ENCODE measurements around the gene CRELD2. TPM values are rescaled to one million over a fixed set of nuclear protein-coding genes. Genes with fewer than 3 reads are reported as not detected.
"Not testable (repeated sequence)": the region's sequence is repeated elsewhere in the genome, so short reads cannot be mapped to it uniquely, and the experiment has no call there.

Gene CRELD2
- total and polyA plus RNA-seq, 3 experiments from 2014 or later = 49.4 to 53.2 (median 50.7) TPM

- Mint-ChIP-seq H3K4me3 (no peak overlapping the region), H3K27ac (peak overlapping the region in 2 of 8 donors; percentile 48 to 63), H3K4me1 (peaks cover 9 to 13% (median 12%) of the 10 kb centered on the region in 3 donors), H3K9me3 (no peaks in the 10 kb centered on the region), H3K27me3 (no peaks in the 10 kb centered on the region), H3K36me3 (no peaks in the 10 kb centered on the region)
- ChIA-PET CTCF (interaction anchor here (1.6 kb wide), 1 partner anchor 11 kb away, joined by 3 read pairs; no protein-coding TSS in a partner anchor), POLR2A (interaction anchor here (0.5 to 2.4 kb wide), 2 partner anchors 17 to 93 kb away, joined by 3 to 8 read pairs; partner anchors contain the start of gene PIM3)
- no peaks in the 10 kb centered on the region for H3K27me3 ChIP-seq (ENCODE audit: insufficient read depth, low read length, poor library complexity, severe bottlenecking)
- no peaks in the 10 kb centered on the region for H3K36me3 ChIP-seq (ENCODE audit: insufficient read depth, low read length)
- no peaks in the 10 kb centered on the region for H3K9me3 ChIP-seq (ENCODE audit: low read length)
- no peak overlapping the region for H3K27ac ChIP-seq (ENCODE audit: low read depth, low read length)
- H3K4me3 ChIP-seq (ENCODE audit: low read length) = no peak overlapping the region
- H3K4me1 ChIP-seq (ENCODE audit: insufficient read depth, low read length) = peaks cover 16% of the 10 kb centered on the region
- no peak for DNase-seq
Measured at GRCh38 chr22:49943405-49943765, 25.0 kb downstream of the CRELD2 start.

- Mint-ChIP-seq H3K36me3 (no peaks in the 10 kb centered on the region), H3K4me1 (peaks cover 9 to 13% (median 12%) of the 10 kb centered on the region in 3 donors), H3K9me3 (no peaks in the 10 kb centered on the region), H3K27me3 (no peaks in the 10 kb centered on the region), H3K27ac (peak overlapping the region in 3 of 8 donors; percentile 48 to 63 (median 55)), H3K4me3 (no peak overlapping the region)
- Histone ChIP-seq H3K9me3 (ENCODE audit: low read length) (no peaks in the 10 kb centered on the region), H3K27me3 (ENCODE audit: insufficient read depth, low read length, poor library complexity, severe bottlenecking) (no peaks in the 10 kb centered on the region), H3K27ac (ENCODE audit: low read depth, low read length) (no peak overlapping the region), H3K36me3 (ENCODE audit: insufficient read depth, low read length) (no peaks in the 10 kb centered on the region), H3K4me1 (ENCODE audit: insufficient read depth, low read length) (peaks cover 16% of the 10 kb centered on the region), H3K4me3 (ENCODE audit: low read length) (no peak overlapping the region)
- no peak for DNase-seq
- ChIA-PET CTCF (interaction anchor here (1.0 to 1.6 kb wide), 2 partner anchors 8 to 11 kb away, joined by 3 to 4 read pairs; no protein-coding TSS in a partner anchor), POLR2A (interaction anchor here (0.5 to 2.4 kb wide), 2 partner anchors 17 to 93 kb away, joined by 3 to 8 read pairs; partner anchors contain the start of gene PIM3)
Measured at GRCh38 chr22:49943771-49944398, 25.5 kb downstream of the CRELD2 start.

GRCh38 chr22:49944399-49944891, 26.0 kb downstream of the CRELD2 start:
- Histone ChIP-seq H3K9me3 (ENCODE audit: low read length) (no peaks in the 10 kb centered on the region), H3K4me3 (ENCODE audit: low read length) (no peak overlapping the region), H3K36me3 (ENCODE audit: insufficient read depth, low read length) (no peaks in the 10 kb centered on the region), H3K4me1 (ENCODE audit: insufficient read depth, low read length) (peaks cover 16% of the 10 kb centered on the region), H3K27me3 (ENCODE audit: insufficient read depth, low read length, poor library complexity, severe bottlenecking) (no peaks in the 10 kb centered on the region), H3K27ac (ENCODE audit: low read depth, low read length) (no peak overlapping the region)
- Mint-ChIP-seq H3K9me3 (no peaks in the 10 kb centered on the region), H3K4me1 (peaks cover 9 to 13% (median 12%) of the 10 kb centered on the region in 3 donors), H3K27me3 (no peaks in the 10 kb centered on the region), H3K4me3 (peak overlapping the region in 1 of 7 donors; percentile 2), H3K36me3 (no peaks in the 10 kb centered on the region), H3K27ac (peak overlapping the region in 7 of 8 donors; percentile 26 to 98 (median 94))
- CTCF ChIA-PET = interaction anchor here (1.0 to 1.6 kb wide), 2 partner anchors 8 to 12 kb away, joined by 3 to 4 read pairs; no protein-coding TSS in a partner anchor
- POLR2A ChIA-PET = interaction anchor here (2.4 kb wide), 1 partner anchor 16 kb away, joined by 8 read pairs; the partner anchor contains the start of gene PIM3
- DNase-seq = no peak

- peak overlapping the region; percentile 18 for H3K27ac ChIP-seq (ENCODE audit: low read depth, low read length)
- DNase-seq = peak in 4 of 5 donors; percentile 59 to 76 (median 71)
- H3K9me3 ChIP-seq (ENCODE audit: low read length); H3K36me3 Mint-ChIP-seq; H3K27me3 Mint-ChIP-seq; H3K9me3 Mint-ChIP-seq; H3K4me3 ChIP-seq (ENCODE audit: low read length); H3K27me3 ChIP-seq (ENCODE audit: insufficient read depth, low read length, poor library complexity, severe bottlenecking); H3K36me3 ChIP-seq (ENCODE audit: insufficient read depth, low read length): not testable (repeated sequence)
- peaks cover 16% of the 10 kb centered on the region for H3K4me1 ChIP-seq (ENCODE audit: insufficient read depth, low read length)
- Mint-ChIP-seq H3K4me1 (peaks cover 9 to 13% (median 12%) of the 10 kb centered on the region in 3 donors), H3K27ac (peak overlapping the region; percentile 80 to 98 (median 94)), H3K4me3 (peak overlapping the region in 4 of 7 donors; percentile 28 to 55 (median 38))
- POLR2A ChIA-PET = interaction anchor here (2.4 kb wide), 1 partner anchor 16 kb away, joined by 8 read pairs; the partner anchor contains the start of gene PIM3
- CTCF ChIA-PET = interaction anchor here (1.0 kb wide), 1 partner anchor 9 kb away, joined by 4 read pairs; no protein-coding TSS in a partner anchor
Measured at GRCh38 chr22:49945042-49945794, 26.8 kb downstream of the CRELD2 start.

- no peak for DNase-seq
- Histone ChIP-seq H3K27ac (ENCODE audit: low read depth, low read length) (no peak overlapping the region), H3K36me3 (ENCODE audit: insufficient read depth, low read length) (no peaks in the 10 kb centered on the region), H3K4me3 (ENCODE audit: low read length) (no peak overlapping the region), H3K4me1 (ENCODE audit: insufficient read depth, low read length) (peaks cover 16% of the 10 kb centered on the region), H3K27me3 (ENCODE audit: insufficient read depth, low read length, poor library complexity, severe bottlenecking) (no peaks in the 10 kb centered on the region), H3K9me3 (ENCODE audit: low read length) (no peaks in the 10 kb centered on the region)
- ChIA-PET CTCF (interaction anchor here (0.9 to 2.1 kb wide), 3 partner anchors 7 to 47 kb away, joined by 3 to 9 read pairs (median 4); no protein-coding TSS in a partner anchor), POLR2A (interaction anchor here (1.5 to 1.6 kb wide), 2 partner anchors 13 to 16 kb away, joined by 5 read pairs; no protein-coding TSS in a partner anchor)
- Mint-ChIP-seq H3K27ac (peak overlapping the region in 5 of 8 donors; percentile 26 to 93 (median 50)), H3K9me3 (no peaks in the 10 kb centered on the region), H3K36me3 (no peaks in the 10 kb centered on the region), H3K4me3 (no peak overlapping the region), H3K27me3 (no peaks in the 10 kb centered on the region), H3K4me1 (peaks cover 9 to 13% (median 12%) of the 10 kb centered on the region in 3 donors)
Measured at GRCh38 chr22:49946612-49947295, 28.3 kb downstream of the CRELD2 start.

GRCh38 chr22:49947296-49947622, 28.8 kb downstream of the CRELD2 start:
- no peaks in the 10 kb centered on the region for H3K36me3 Mint-ChIP-seq
- H3K4me3 Mint-ChIP-seq = no peak overlapping the region
- no peak overlapping the region for H3K4me3 ChIP-seq (ENCODE audit: low read length)
- H3K27ac ChIP-seq (ENCODE audit: low read depth, low read length) = no peak overlapping the region
- H3K27ac Mint-ChIP-seq = no peak overlapping the region
- H3K27me3 Mint-ChIP-seq = no peaks in the 10 kb centered on the region
- H3K36me3 ChIP-seq (ENCODE audit: insufficient read depth, low read length) = no peaks in the 10 kb centered on the region
- no peak for DNase-seq
- H3K4me1 Mint-ChIP-seq = peaks cover 9 to 13% (median 12%) of the 10 kb centered on the region in 3 donors
- H3K4me1 ChIP-seq (ENCODE audit: insufficient read depth, low read length) = peaks cover 16% of the 10 kb centered on the region
- no peaks in the 10 kb centered on the region for H3K9me3 Mint-ChIP-seq
- no peaks in the 10 kb centered on the region for H3K9me3 ChIP-seq (ENCODE audit: low read length)
- H3K27me3 ChIP-seq (ENCODE audit: insufficient read depth, low read length, poor library complexity, severe bottlenecking) = no peaks in the 10 kb centered on the region
- ChIA-PET POLR2A (interaction anchor here (1.5 to 1.6 kb wide), 2 partner anchors 13 to 15 kb away, joined by 5 read pairs; no protein-coding TSS in a partner anchor), CTCF (interaction anchor here (1.0 to 2.1 kb wide), 3 partner anchors 12 to 83 kb away, joined by 3 to 9 read pairs (median 4); no protein-coding TSS in a partner anchor)

GRCh38 chr22:49948116-49948957, 29.9 kb downstream of the CRELD2 start:
- ChIA-PET CTCF (interaction anchor here (1.0 to 2.1 kb wide), 3 partner anchors 11 to 82 kb away, joined by 3 to 9 read pairs (median 4); no protein-coding TSS in a partner anchor), POLR2A (interaction anchor here (1.6 kb wide), 1 partner anchor 11 kb away, joined by 5 read pairs; no protein-coding TSS in a partner anchor)
- no peak for DNase-seq
- no peaks in the 10 kb centered on the region for H3K36me3 ChIP-seq (ENCODE audit: insufficient read depth, low read length)
- no peaks in the 10 kb centered on the region for H3K36me3 Mint-ChIP-seq
- no peaks in the 10 kb centered on the region for H3K9me3 ChIP-seq (ENCODE audit: low read length)
- peaks cover 9 to 13% (median 12%) of the 10 kb centered on the region in 3 donors for H3K4me1 Mint-ChIP-seq
- no peak overlapping the region for H3K27ac Mint-ChIP-seq
- no peak overlapping the region for H3K4me3 Mint-ChIP-seq
- no peaks in the 10 kb centered on the region for H3K27me3 ChIP-seq (ENCODE audit: insufficient read depth, low read length, poor library complexity, severe bottlenecking)
- no peak overlapping the region for H3K27ac ChIP-seq (ENCODE audit: low read depth, low read length)
- H3K9me3 Mint-ChIP-seq = no peaks in the 10 kb centered on the region
- H3K27me3 Mint-ChIP-seq = no peaks in the 10 kb centered on the region
- H3K4me1 ChIP-seq (ENCODE audit: insufficient read depth, low read length) = peaks cover 16% of the 10 kb centered on the region
- H3K4me3 ChIP-seq (ENCODE audit: low read length) = no peak overlapping the region

All from CD8-positive, alpha-beta memory T cell (primary cell).